ENCODE data around the gene OR13F1.
"Not testable (repeated sequence)": the region's sequence is repeated elsewhere in the genome, so short reads cannot be mapped to it uniquely, and the experiment has no call there.

The OR13F1 gene, protein sequence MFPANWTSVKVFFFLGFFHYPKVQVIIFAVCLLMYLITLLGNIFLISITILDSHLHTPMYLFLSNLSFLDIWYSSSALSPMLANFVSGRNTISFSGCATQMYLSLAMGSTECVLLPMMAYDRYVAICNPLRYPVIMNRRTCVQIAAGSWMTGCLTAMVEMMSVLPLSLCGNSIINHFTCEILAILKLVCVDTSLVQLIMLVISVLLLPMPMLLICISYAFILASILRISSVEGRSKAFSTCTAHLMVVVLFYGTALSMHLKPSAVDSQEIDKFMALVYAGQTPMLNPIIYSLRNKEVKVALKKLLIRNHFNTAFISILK

DNA sequence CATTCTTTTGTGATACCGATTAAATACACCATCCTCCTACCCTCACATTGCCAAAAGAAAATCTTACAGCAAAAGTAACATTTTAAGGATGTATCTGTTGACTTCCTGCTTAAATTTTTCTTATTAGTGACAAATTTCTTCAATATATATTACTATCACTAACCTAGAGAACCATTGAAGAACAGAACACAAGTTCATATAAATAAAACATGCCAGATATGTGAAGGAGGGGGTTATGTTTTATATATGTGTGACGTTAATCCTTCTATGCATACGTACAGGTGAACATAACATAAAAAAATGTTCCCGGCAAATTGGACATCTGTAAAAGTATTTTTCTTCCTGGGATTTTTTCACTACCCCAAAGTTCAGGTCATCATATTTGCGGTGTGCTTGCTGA, at the start of gene OR13F1:
OR13F1 (plus strand) TSS at position 301 of the 400 bp plus-strand sequence; CDS start at position 301, 0 bp downstream.
- DNase-seq, result no peak

DNA sequence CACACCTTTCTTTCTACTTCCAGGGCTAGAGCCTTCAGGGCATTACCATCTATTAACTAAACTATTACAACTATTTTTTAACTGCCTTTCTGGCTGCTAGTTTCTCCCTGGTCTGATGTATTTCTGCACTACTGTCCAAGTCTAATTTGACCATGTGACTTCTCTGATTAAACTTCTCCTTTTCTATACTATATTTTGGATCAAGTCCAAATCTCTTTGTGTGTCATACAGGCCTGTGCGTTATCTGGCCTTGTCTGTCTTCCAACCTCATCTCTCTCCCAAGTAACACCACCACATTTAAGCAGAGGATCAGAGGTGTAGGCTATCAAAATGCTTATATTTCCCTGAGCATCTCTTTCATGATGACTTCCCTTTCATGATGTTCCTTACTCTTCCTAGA, 47.2 kb upstream of the OR13F1 start:
- no peak for DNase-seq

DNA sequence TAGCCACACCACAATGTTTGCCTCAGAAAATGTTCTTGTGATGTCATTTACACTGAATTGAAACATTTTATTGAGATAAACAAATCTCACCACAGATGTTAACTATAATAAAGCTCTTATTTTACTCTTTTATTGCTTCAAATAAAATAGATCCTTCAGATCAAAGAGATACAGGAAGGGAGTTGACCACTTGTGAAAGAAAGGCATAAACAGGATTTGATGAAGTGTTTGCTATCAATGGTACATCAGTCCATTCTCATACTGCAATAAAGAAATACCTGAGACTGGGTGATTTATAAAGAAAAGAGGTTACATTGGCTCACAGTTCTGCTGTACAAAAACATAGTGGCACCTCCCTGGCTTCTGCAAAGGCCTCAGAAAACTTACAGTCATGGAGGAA, 40.2 kb upstream of the OR13F1 start:
- no peak for DNase-seq

DNA sequence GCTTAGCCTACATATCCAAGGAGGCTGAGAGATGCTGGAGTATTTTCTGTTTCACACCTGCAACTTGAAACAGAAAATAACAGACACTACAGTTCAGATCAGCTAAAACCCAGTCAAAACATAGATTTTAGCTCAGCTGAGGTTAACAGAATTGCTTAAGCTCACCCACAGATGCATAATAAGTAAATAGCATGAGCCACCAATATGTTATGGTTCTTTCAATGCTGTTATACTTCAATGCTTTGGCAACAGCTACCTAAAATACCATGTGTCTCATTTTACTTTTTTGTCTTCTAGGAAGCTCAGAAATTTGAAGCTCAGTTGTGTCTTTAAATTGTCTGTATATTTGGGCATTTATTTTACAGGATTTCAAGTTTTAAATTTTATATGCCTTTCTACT, 35.8 kb upstream of the OR13F1 start:
- no peak for DNase-seq

DNA sequence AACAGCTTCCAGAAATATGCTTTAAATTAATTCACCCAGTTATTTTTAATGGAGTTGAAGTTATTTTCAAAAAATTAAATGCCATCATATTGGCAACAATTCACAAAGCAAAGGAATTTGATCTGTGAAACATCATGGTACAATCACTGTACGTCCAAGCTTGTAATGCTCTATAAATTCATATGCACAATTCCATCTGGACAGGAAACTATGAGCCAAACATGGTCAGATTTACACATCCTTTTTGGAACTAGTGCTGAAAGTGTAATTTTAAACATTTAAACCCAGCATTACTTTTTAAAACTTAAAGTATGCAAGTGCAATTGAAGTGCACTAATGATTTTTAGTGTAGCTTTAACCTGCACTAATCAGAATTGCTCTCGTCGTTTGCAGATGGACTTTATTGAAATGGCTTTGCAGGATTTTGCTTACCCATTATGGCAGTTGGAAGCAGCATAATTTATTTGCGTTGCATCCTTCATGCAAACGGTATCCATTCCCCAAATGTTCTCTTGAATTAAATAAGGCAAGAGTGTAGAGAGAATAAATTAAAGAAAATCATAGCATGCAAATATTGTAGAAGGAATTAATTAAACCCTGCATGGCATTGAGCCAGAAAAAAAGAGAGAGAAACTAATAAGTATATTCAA, 21.0 kb upstream of the OR13F1 start:
- DNase-seq, result no peak

DNA sequence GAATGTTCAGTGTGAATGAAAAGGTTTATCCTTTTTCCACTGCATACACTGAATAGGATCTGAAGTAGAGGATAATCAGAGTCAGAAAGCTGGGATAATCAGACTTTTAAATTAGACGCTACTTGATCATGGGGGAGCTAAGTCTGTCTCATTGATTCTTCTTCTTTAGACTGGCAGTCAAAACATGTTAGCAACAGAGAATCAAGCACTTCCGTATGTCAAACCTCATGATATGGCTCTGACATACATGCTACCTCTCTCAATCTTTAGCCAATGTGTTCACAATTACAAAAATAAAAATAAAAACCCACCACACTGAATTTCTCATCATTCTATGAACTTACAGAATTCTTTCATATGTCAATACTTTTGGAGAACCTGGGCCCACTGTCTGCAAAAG, 19.0 kb upstream of the OR13F1 start:
- DNase-seq, result no peak

DNA sequence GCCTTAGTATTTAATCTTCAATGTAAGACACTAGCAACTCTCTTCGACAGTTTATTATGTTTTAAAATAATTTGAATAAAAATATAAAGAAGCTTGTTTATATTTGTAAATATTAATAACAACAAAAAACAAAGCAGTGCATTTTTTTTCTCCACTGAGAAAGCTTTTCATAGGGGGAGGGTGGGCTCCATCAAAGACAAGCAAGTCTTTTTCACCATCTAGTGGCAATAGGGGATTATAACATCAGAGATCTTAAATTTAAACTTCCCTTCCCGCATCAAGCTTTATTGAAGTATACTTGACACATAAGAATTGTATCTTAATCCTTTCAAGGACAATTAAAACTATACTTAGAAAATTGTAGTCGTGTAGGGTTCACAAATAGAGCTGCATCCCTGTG, 9.3 kb upstream of the OR13F1 start:
- no peak for DNase-seq

DNA sequence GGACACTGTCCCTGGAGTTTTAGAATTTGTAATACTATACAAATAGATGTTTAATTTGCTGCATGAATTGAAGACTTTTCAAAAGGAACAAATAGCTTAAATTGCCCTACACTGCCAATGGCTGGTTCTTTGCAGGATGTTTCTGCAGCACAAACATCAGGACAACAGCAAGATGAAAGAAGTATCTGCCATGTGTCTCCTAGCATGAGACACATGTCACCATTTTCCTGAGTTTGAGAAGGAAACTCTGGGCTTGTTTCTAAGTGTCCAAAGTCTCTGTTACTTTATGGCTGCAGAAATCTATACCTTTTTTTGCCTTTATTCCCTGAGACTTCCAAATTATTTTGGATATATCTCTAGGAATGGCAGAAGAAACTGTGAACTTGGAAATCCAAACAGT, 623 bp upstream of the OR13F1 start:
- no peak for DNase-seq

DNA sequence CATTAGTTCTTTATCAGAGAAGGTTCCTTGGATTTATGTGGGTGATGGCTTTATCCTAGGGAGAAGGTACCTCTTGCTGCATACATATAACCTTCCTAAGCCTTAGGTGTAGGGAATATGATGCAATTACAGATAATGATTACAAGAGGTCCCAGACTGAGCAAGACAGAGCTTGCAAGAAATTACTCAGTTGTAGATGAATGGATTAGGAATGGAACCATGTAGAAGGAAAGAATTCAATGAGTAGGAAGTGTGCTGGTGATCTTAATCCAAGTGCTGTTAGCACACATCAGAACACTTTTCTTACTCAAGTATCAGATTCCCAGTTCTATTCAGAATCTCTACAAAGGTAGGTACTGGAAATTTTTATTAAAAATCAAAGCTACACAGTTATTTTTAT, 2.5 kb downstream of the OR13F1 start:
- DNase-seq, result no peak

DNA sequence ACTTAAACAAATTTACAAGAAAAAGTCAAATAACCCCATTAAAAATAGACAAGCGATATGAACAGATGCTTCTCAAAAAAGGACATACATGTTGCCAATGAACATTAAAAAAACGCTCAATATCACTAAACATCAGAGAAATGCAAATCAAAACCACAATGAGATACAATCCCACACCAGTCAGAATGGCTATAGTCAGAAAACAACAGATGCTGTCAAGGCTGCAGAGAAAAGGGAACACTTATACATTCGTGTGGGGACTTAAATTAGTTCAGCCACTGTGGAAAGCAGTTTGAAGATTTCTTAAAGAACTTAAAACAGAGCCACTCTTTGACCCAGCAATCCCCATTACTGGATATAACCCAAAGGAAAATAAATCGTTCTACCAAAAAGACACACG, 10.8 kb downstream of the OR13F1 start:
- no peak for DNase-seq

DNA sequence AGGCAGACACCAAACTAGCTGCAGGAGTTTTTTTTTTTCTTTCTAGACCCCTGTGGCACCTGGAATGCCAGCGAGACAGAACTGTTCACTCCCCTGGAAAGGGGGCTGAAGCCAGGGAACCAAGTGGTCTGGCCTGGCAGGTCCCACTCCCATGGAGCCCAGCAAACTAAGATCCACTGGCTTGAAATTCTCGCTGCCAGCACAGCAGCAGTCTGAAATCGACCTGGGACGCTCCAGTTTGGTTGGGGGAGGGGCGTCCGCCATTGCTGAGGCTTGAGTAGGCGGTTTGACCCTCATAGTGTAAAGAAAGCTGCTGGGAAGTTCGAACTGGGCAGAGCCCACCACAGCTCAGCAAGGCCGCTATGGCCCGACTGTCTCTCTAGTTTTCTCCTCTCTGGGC, 16.2 kb downstream of the OR13F1 start:
- DNase-seq, result not testable (repeated sequence)

DNA sequence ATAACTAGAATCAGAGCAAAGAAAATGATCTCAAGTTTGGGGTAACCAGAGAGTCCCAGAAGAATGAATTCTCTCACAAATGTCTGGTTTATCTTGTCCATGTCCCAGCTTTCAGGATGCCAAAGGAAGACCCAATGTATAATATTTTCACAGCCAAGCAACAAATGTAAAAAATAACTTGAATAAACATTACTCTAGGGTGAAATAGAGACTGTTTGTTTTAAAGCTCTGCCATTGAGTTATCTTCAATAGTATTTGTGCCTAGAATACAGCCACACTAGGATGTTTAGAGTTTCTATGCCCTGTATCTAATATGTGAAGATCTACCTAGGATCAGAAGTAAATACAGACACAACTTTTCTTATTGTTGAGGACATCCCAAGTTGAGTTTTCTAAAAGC, 23.0 kb downstream of the OR13F1 start, which contains the start of gene OR13C4:
OR13C4 (minus strand) TSS at position 101 of the 400 bp plus-strand sequence; CDS start at position 101, 0 bp downstream.
- DNase-seq, result no peak

DNA sequence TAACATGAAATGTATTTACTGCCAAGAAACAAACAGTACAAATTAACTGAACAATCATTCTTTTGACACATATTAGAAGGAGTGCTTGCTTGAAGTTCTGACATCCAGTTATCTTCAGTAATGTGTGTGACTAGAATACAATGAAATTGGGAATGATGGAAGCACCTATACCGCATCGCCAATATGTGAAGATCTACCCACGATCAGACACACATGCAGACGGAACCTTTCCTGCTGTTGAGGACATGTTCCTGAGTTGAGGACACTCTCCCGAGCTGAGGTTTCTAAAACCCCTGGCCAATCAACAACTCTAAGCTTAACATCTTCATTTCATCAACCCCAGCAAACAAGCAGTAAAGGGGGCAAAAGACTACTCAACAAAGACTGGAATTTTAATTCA, 32.7 kb downstream of the OR13F1 start, which contains the start of gene OR13C3:
OR13C3 (minus strand) TSS at position 101 of the 400 bp plus-strand sequence. CDS start 133 bp downstream, outside the sequence.
- DNase-seq, result no peak

DNA sequence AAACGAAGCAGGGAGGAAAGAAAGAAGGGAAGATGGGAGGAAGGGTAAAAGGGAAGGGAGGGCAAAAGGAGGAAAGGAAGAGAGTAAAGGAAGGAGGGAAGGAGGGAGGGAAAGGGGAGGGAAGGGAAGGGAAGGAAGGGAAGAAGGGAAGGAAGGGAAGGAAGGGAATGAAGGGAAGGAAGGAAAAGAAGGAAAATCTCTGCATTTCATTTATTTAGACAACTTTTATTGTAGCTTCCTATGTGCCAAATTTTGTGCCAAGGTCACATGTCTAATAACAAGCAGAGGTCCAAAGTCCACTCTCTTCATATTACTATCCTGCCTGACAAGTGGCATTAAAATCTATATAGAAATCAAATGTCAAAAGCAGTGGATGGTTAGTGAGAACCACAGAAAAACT, 35.2 kb downstream of the OR13F1 start:
- DNase-seq, result no peak

DNA sequence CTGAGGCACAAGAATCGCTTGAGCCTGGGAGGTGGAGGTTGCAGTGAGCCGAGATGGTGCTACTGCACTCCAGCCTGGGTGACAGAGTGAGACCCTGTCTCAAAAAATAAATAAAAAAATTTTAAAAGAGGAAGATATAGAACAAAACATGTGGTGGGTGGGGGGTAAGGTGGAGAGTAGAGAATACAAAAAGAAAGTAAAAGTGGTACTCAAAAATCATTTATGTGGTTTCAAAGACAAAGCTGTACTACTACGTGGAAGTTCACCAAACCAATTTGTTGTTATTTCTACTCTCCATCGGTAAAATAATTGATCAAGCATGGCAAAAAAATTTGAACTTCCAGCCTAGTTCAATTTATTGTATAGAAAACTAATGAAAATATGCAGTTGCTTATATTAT, 40.6 kb downstream of the OR13F1 start:
- DNase-seq, result no peak

DNA sequence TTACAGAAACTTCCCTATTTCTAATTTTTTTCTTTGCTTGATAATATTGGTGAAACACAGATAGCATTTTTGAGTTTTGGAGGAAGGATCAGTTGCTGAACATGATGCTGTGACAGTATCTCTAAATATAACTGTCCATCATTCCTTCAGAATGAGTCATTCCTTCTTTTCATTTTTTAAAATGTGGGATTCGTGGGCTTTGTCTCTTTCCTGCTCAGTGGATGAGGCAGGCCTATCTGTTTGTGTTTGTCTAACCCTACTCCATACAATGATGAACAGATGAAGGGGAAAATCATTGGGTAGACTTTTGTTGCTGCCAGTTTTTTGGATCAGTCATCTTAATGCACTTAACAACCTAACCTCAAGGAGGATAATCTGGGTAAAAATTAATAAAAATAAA, 49.2 kb downstream of the OR13F1 start:
- no peak for DNase-seq
